ENCODE data around the gene MIDN.
A peak's percentile ranks its signal among the peaks of the same experiment; 100 is the strongest.

MIDN gene

DNA sequence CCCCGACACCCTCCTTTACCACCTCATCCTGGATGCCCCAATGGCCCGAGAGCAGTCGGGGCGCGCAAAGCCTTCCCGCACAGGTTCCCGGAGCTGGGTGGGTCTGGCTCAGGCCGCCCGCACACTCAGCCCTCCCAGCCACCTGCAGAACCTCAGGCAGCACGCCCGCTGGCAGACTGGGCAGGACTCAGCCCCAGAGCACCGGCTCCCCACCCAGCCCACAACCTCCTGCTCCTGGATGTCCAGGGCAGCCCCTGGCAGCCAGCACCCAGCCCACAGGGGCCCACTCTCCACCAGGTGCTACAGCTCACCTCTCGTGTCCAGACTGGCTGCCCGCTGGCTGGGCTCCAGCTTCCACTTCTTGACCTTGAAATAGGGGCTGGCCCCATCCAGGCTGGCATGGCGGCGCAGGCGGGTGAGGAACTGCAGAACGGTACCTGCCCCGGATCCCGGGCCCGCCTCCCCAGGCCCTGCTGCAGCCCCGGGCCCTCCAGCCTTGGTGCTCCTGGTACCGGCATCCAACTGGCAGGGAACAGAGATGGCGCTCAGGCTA, 15.2 kb upstream of the MIDN start:
- DNase-seq (ENCODE audit: low read depth): no peak

DNA sequence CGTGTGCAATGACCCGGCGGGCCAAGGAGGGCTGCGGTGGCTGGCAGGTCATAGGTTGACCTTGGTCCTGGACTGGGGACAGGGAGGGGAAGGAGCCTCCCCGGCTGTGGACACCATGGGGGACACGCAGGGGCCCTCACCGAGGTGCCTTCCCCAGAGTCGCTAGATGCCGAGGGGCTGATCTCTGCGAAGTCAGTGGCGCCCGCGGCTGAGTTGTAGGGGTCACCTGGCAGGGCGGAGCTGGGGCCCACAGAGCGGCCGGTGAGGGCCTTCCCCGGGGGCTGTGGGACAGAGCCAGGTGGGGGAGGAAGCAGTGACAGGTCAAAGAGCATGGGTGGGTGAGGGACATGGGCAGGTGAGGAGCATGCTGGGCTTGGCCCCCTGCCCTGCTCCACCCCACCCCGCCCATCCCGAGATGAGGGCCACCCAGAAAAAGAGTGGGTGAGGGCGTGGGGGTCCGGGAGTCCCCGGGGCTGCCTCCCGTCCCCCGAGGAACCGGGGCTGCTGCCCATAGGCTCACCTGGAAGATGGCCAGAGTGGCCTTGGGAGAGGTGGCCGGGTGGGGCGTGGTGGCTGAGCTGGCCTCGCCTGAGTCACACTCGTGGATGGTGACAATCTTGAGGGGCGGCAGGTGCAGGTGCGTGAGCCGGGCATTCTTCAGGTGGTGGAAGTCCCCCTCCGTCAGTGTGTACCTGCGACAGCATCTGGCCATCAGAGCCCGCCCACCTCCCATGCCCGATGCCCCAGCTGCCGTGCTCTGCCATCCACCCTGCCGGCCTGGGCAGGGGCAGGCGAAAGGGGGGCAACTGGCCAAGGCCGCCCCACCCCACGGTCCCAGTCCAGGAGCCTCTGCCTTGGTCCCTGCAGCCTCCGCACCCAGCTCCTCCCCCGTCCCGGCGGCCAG, 14.1 kb upstream of the MIDN start:
- DNase-seq (ENCODE audit: low read depth): no peak

DNA sequence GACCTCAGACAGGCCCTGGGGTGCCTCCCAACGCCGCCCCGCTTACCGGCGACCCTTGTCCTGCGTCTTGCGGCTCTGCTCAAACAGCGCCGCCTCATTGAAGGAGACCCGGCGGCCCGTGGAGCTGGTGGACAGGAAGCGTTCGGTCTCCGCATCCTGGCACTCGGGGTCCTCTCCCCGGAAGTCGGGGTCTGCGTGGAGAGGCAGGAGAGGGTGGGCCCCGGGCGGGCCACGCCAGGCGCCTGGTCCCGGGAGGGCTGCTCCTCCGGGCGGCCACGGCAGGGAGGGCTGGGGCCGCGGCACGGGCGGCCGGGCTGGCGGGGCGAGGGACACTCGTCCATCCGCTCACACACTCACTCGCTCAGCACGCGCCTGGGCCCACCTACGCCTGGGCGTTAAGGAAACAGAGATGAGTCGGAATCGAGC, 13.4 kb upstream of the MIDN start:
- no peak for DNase-seq (ENCODE audit: low read depth)

DNA sequence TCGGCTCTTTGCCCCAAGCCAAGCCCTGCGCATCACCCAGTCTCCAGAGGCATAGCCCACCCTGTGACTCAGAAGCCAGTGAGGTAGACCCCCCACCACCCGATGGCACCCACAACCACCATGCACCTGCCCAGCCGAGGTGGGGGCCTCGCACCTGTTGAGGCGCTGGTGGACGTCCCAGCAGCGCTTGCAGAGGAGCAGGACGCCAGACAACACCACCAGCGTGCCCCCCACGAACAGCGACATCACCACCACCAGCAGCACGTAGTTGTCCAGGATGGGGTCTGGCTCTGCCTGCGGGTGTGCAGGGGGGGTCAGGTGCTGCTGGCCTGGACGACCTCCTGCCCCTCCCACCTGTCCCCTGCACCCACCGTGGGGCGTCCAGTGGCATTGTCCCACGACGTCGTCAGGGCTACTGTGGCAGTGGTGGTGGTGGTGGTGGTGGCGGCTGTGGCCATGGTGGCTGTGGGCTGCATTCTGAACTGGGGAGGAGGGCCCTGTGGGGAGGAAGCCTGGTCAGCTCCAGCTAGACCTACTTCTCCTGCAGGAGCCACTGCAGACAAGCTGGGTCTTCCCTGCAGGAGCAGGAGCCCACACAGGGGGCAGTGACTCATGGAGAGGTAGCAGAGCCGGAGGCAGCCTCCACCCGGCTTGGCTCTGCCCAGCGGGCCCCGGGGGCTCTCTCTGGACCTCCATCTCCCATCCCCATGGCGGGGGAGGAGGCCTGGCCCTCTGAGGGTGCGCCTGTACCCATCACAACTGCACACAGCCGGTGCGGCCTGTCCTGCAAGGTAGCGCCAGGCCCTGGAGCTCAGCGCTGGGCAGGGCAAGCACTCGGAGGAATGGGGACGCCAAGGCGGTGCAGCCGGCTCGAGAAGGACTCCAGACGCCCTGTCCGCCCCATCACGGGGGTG, 12.5 kb upstream of the MIDN start:
- DNase-seq (ENCODE audit: low read depth): no peak

DNA sequence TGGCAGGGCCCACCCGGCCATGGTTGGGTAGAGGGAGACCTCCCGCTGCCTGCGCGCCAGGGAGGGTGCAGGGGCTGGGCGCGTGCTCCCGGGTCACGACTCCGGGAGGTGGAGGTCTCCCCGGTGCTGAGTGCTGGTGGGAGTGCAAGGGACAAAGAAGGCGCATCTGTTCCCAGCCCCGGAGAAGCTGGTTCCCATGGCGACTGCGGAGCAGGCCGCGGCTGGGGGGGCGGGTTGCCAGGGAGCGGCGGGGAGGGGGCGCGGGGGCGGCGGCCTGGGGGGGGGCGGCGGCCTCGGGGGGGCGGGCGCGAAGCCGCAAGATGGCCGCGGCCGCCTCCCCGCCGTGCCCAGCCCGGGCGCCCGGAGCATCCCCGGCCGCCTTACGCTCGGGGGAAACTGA, 11.8 kb upstream of the MIDN start:
- DNase-seq (ENCODE audit: low read depth): no peak

DNA sequence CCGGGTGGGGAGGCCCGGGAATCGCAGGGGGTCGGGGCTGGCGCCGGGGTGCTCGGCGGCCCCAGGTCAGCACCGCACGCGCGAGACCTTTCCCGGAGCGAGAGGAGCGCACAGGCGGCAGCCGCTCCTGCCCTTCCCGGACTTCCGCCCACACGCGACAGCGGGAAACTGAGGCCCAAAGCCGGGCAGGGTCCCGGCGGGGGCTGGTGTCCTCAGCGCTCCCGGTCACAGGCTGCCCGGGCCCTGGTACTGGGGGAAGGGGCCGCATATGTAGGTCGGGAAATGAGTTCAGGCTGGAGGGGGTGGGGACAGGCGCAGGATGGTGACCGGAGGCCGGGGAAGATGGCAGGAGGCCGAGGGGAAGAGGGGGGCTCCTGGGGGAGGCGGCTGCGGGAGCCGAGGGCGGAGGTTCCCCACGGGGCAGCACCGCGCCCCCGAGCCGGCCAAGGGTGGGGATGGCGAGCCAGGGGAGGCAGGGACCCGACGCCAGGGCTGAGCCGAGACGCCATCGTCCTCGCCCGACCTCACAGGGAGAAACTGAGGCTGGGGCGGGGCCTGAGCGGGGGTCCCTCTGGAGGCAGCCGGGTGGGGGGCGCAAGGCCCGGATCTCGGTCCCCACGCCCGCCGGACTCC, 11.2 kb upstream of the MIDN start:
- no peak for DNase-seq (ENCODE audit: low read depth)

DNA sequence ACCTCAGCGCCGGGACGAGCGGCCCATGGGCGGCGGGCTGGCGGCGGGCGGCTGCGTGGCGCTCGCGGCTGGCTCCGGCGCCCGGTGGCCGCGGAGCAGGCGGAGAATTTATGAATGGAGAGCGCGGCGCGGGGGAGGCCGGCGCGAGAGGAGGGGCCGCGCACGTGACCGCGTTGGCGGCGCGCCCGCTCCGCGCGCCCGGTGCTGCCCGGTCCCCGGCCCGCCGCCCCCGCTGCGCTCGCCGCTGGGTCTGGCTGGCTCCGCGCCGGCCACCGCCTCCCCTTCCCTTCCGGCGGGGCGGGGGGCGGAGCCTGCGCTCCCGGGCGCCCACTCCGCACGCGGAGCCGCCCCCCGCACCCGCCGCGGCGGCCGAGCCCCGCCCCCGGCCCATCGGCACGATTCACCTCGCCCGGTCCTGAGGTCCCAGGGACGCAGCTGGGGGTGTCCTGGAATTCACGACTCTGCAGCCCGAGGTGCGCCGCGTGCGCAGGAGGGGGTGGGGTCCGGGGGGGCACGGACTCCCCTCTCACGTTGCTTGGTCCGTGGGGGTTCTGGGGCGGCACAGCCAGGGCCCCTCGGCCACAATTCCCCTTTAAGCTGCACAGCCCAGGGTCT, 10.5 kb upstream of the MIDN start, which contains the start of gene CBARP:
CBARP (minus strand) TSS at position 252 of the 615 bp plus-strand sequence. CDS start 1,905 bp downstream, outside the sequence.
- no peak for DNase-seq (ENCODE audit: low read depth)

DNA sequence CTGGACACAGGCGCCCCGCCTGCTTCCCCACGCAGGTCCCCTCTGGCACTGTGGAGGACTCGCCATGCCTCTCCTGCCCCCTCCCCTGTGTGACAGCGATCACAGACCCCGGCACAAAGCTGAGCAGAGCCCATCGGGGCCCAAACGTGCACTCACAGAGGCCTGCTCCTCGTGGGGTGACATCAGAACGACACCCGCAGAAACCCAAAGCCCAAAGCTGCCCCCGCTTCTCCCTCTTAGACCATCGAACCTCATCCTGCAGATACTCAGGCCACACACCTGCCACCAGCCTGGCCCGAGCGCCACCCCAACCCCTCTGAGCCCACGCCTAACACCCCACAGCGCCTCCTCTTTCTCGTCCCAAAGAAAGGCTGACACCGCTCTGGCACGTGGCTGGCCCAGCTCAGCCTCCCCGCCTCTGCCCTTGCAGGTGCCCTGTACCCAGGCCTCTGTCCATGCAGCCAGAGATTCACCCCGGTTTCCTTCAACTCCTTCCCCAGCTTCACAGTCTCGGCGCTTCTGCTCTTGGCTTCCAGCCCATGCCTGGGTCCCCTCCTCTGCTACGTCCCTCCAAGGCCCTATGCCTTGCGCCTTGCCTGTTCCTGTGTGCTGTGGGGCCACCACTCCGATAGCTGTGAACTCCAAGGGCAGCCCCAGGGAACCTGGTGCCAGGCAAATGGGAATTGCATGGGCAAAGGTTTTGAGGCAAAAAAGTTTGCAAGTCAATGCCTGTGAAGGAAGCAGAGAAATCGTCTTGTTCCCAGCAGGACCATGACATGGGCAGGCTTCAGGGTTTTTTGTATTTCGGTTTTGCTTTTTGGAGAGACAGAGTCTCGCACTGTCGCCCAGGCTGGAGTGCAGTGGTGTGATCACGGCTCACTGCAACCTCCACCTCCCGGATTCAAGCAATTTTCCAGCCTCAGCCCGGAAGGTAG, 9.7 kb upstream of the MIDN start:
- no peak for DNase-seq (ENCODE audit: low read depth)

DNA sequence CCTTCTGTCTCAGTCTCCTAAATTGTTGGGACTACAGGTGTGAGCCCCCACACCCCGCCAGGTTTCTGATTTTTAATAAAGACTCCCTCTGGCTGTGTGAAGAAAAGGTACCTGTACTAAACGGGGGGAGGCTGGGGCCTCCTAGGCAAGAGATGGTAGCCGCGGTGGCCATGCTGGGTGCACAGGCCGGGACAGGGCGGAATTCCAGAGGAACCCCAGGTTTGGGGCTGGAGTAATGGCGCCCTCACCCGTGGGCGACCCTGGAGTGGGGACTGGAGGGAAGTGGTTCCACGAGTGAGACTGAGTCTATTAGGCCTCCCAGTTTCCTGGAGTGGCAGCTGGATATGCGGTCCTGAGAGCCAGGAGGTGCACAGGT, 9.0 kb upstream of the MIDN start:
- no peak for DNase-seq (ENCODE audit: low read depth)

DNA sequence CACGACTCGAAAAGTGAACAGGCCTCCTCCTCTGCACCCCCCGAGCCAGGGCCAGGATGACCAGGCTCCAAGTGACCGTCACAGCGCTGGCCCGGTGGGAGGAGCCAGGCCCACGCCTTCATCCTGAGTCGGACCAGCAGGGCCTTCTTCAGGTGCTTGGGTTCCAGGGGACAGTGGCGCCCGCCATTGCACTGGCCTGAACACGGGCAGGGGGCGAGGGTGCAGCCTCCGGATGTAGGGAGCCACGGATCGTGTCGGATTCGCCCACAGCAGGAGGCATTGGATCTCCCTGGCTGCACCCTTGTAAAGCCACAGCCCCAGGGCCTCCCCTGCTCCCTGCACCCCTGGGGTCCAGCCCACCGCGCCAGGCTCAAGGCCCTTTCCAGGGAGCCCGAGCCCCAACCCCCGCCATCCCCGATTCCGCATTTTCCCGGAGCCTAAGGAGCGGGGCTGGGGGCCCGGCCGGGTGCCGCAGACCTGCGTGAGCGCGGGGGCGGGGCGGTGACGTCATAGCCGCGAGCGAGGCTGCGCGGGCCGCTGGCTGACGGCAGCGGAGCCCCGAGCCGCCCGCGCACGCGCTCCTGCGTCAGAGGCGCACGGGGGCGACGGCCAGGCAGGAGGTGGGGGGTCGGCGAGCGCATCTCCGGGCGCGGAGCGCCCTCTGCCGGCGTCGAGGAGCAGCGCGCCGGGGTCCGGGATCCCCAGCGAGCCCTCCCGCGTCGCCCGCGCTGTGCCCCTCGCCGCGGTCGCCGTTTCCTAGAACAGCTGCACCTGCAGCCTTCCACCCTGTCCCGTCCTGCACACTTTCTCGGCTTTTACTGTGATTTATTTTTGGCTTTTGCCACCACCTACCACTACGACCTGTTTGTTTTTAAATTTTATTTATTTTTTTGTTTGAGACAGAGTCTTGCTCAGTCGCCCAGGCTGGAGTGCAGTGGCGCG, 8.3 kb upstream of the MIDN start:
- peak; percentile 81 for DNase-seq (ENCODE audit: low read depth)

DNA sequence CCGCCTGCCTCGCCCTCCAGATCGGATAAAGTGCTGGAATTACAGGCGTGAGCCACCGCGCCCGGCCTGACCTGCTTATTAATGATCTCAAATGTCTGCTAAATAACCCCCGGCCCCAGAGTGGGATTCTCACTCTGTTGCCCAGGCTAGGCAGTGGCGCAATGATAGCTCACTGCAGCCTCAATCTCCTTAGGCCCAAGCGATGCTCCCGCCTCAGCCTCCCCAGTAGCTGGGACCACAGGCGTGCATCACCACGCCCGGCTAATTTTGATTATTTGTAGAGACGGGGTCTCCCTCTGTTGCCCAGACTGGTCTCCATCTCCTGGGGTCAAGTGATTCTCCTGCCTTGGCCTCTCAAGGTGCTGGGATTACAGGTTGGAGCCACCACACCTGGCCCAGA, 7.5 kb upstream of the MIDN start:
- DNase-seq (ENCODE audit: low read depth): no peak

DNA sequence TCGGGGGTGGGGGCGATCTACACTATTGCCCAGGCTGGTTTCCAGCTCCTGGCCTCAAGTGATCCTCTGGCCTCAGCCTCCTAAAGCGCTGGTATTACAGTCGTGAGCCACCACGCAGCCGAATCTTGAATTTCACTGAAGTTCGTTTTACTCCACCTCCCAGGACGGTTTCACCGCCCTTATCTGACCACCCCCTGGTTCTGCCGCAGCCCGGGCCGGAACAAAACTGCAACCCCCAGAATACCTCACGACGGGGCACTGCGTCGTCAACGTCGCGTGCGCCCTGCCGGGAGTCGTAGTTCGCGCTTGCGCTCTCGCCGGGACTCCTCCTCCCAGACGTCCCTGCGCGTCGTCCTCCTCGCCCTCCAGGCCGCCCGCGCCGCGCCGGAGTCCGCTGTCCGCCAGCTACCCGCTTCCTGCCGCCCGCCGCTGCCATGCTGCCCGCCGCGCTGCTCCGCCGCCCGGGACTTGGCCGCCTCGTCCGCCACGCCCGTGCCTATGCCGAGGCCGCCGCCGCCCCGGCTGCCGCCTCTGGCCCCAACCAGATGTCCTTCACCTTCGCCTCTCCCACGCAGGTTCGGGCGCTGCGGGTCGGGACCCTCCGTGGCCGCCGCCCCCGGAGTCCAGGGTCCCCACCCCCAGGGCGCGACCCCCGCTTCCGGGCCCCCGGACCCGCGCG, 6.8 kb upstream of the MIDN start, which contains the start of gene ATP5F1D:
ATP5F1D (plus strand) TSS at position 335 of the 679 bp plus-strand sequence; CDS start at position 435, 100 bp downstream.
- DNase-seq (ENCODE audit: low read depth): peak; percentile 90

DNA sequence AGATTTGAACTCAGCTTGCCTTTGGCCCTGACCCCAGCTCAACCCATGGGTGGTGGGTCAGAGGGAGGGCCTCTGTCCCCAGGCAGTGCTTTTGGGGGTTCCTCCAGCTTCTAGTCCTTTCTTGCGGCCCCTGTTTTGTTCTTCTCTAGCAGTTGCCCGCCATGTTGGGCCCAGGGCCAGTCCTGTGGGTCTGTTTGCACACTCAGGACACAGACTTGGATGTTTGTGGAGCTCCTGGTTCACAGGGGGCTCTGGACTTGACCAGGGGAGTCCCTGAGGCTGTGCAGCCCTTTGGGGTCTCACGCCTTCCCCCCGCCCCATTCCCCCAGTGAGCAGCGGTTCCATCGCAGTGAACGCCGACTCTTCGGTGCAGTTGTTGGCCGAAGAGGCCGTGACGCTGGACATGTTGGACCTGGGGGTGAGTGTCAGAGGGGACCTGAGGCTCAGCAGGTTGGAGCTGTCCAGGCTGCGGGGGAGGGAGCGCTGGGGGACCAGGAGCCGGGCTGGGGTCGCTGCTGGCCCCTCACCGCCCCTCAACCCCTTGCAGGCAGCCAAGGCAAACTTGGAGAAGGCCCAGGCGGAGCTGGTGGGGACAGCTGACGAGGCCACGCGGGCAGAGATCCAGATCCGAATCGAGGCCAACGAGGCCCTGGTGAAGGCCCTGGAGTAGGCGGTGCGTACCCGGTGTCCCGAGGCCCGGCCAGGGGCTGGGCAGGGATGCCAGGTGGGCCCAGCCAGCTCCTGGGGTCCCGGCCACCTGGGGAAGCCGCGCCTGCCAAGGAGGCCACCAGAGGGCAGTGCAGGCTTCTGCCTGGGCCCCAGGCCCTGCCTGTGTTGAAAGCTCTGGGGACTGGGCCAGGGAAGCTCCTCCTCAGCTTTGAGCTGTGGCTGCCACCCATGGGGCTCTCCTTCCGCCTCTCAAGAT, 4.4 kb upstream of the MIDN start:
- peak; percentile 71 for DNase-seq (ENCODE audit: low read depth)

DNA sequence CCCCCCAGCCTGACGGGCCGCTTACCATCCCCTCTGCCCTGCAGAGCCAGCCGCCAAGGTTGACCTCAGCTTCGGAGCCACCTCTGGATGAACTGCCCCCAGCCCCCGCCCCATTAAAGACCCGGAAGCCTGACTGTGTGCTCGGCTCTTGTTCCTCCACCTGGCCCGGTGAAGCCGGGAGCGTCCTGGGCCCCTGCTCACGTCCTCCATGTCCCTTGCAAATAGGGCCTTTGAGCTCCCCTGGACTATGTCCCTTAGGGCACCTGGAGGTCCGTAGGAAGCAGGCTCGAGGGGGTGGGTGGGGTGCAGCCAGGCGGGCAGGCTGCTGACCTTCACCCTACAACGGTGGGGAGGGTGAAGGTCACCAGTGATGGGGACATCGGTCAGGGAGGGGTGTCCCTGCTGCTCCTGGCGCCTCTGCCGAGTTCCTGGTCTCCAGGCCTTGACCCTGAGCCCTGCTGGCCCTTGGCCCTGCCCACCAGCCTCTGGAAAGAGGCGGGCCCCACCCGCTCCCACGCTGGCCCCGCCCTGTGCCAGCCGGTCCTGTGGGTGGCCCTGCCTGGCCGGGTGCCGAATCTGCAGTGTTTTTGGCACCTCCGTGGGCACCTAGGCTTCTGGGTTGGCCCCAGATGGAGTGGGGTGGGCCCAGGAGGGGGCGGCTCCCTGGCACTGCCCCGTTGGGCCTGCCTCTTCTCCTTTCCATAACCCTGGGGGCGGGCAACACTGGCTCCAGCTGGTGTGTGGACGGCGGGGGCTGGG, 3.5 kb upstream of the MIDN start:
- no peak for DNase-seq (ENCODE audit: low read depth)

DNA sequence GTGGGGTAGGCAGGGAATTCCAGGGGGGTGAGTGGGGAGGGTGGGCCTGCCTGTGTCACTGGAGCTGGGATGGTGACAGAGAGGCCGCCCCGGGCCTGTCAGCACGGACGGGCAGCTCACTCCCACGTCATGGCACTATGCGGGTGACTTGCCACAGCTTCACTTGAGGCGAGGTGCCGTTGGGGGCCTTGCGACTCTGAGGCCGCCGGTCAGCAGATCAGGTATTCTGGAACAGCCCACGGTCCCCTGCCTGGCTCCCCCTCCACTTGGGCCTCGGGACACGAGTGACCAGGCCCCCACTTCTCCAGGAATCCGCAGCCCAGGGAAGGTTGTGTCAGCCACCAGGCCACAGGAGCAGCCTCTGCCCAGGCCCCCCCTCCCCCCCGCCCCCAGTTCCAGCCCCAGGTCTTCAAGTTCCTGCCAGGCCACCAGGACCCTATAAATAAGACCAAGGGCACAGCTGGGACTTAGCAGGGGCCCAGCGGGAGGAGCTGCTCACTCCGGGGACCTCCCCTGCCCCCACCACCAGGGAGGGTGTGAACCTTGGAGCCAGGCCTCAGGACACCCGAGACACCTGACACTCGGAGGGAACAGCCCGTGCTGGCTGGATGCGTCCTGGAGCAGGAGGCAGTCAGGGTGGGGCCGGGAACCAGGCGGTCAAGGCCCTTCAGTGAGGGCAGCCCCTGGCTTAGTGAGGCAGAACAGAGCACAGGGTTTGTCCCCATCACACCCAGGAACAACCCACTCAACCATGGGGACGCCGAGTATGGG, 2.7 kb upstream of the MIDN start:
- no peak for DNase-seq (ENCODE audit: low read depth)
